Measurements from ENCODE around the gene ANKRD44. TPM values are rescaled to one million over a fixed set of nuclear protein-coding genes. Genes with fewer than 3 reads are reported as not detected.

ANKRD44 gene
- total RNA-seq, 1 experiment from 2014 or later, result 0.68 TPM

DNA sequence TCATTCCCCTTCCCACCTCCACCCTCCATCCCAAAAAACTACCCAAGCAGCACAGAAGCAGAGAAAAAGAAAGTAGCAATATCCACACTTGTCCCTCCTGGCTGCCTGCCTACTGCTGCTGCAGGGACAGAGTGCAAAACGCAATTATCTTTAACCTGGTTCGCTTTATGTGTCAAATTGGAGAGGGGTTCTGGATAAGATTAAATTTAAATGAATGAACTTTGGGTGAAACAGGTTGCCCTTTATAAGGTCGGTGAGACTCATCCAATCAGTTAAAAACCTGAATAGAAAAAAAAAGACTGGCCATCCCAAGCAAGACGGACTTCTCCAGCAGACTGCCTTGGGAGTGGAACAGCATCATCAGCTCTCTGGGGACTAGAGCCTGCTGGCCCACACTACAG, 62.6 kb downstream of the ANKRD44 start:
- CTCF ChIA-PET, result no interaction called here
- POLR2A ChIA-PET, result no interaction called here
- no peaks in the 10 kb centered on the region for H3K9me3 Mint-ChIP-seq

DNA sequence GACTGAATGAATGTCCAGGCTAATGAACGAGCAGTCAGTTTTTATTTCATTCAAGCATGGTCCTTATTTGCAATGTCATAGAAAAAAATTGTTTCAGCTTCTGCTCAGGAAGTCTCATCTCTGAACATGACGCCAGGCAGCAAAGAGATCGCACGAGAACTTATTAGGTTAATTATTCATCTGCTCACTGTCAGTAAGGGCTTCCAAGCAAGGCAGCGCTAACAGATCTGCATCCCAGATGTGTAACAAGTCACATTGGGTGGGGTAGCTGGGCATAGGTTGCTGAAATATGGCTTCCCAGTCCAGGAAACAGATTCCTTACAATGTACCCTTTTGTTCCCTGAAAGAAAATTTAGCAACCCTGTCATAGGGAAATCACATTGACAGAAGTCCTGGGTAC, 63.5 kb downstream of the ANKRD44 start:
- H3K27ac Mint-ChIP-seq, result no peak overlapping the region
- H3K27me3 Mint-ChIP-seq (ENCODE audit: low read depth), result 0 out of 2 replicates have a peak, but pooled peaks cover 2% of the 10 kb centered on the region
- no peaks in the 10 kb centered on the region for H3K4me1 Mint-ChIP-seq
- no peak for DNase-seq (ENCODE audit: low spot score)
- ChIA-PET CTCF (no interaction called here), POLR2A (no interaction called here)
- H3K9me3 Mint-ChIP-seq, result no peaks in the 10 kb centered on the region
- TF ChIP-seq, protein P1, sequence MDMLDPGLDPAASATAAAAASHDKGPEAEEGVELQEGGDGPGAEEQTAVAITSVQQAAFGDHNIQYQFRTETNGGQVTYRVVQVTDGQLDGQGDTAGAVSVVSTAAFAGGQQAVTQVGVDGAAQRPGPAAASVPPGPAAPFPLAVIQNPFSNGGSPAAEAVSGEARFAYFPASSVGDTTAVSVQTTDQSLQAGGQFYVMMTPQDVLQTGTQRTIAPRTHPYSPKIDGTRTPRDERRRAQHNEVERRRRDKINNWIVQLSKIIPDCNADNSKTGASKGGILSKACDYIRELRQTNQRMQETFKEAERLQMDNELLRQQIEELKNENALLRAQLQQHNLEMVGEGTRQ (CRISPR knock-in tag; IDR thresholded peaks at IDR 0.05), result no peak
- TF ChIP-seq, protein P2, sequence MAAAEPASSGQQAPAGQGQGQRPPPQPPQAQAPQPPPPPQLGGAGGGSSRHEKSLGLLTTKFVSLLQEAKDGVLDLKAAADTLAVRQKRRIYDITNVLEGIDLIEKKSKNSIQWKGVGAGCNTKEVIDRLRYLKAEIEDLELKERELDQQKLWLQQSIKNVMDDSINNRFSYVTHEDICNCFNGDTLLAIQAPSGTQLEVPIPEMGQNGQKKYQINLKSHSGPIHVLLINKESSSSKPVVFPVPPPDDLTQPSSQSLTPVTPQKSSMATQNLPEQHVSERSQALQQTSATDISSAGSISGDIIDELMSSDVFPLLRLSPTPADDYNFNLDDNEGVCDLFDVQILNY (CRISPR knock-in tag; IDR thresholded peaks at IDR 0.05), result no peak
- no peak for TF ChIP-seq GABPB1 (CRISPR knock-in tag; IDR thresholded peaks at IDR 0.05)
- TF ChIP-seq NR3C1 (CRISPR knock-in tag; conservative IDR thresholded peaks at IDR 0.05; ENCODE audit: low read depth), result no peak
- TF ChIP-seq, protein P3, sequence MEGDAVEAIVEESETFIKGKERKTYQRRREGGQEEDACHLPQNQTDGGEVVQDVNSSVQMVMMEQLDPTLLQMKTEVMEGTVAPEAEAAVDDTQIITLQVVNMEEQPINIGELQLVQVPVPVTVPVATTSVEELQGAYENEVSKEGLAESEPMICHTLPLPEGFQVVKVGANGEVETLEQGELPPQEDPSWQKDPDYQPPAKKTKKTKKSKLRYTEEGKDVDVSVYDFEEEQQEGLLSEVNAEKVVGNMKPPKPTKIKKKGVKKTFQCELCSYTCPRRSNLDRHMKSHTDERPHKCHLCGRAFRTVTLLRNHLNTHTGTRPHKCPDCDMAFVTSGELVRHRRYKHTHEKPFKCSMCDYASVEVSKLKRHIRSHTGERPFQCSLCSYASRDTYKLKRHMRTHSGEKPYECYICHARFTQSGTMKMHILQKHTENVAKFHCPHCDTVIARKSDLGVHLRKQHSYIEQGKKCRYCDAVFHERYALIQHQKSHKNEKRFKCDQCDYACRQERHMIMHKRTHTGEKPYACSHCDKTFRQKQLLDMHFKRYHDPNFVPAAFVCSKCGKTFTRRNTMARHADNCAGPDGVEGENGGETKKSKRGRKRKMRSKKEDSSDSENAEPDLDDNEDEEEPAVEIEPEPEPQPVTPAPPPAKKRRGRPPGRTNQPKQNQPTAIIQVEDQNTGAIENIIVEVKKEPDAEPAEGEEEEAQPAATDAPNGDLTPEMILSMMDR (IDR thresholded peaks at IDR 0.05), result no peak
- no peak for TF ChIP-seq FOXJ3 (CRISPR knock-in tag; IDR thresholded peaks at IDR 0.05; ENCODE audit: borderline replicate concordance)
- TF ChIP-seq, protein P4, sequence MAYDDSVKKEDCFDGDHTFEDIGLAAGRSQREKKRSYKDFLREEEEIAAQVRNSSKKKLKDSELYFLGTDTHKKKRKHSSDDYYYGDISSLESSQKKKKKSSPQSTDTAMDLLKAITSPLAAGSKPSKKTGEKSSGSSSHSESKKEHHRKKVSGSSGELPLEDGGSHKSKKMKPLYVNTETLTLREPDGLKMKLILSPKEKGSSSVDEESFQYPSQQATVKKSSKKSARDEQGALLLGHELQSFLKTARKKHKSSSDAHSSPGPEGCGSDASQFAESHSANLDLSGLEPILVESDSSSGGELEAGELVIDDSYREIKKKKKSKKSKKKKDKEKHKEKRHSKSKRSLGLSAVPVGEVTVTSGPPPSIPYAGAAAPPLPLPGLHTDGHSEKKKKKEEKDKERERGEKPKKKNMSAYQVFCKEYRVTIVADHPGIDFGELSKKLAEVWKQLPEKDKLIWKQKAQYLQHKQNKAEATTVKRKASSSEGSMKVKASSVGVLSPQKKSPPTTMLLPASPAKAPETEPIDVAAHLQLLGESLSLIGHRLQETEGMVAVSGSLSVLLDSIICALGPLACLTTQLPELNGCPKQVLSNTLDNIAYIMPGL (CRISPR knock-in tag; IDR thresholded peaks at IDR 0.05), result no peak
- TF ChIP-seq, protein P5, sequence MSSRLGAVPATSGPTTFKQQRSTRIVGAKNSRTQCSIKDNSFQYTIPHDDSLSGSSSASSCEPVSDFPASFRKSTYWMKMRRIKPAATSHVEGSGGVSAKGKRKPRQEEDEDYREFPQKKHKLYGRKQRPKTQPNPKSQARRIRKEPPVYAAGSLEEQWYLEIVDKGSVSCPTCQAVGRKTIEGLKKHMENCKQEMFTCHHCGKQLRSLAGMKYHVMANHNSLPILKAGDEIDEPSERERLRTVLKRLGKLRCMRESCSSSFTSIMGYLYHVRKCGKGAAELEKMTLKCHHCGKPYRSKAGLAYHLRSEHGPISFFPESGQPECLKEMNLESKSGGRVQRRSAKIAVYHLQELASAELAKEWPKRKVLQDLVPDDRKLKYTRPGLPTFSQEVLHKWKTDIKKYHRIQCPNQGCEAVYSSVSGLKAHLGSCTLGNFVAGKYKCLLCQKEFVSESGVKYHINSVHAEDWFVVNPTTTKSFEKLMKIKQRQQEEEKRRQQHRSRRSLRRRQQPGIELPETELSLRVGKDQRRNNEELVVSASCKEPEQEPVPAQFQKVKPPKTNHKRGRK (CRISPR knock-in tag; IDR thresholded peaks at IDR 0.05; ENCODE audit: borderline replicate concordance), result no peak
- TF ChIP-seq ELF4 (CRISPR knock-in tag; IDR thresholded peaks at IDR 0.05; ENCODE audit: low read depth), result no peak
- TF ChIP-seq, protein P6, sequence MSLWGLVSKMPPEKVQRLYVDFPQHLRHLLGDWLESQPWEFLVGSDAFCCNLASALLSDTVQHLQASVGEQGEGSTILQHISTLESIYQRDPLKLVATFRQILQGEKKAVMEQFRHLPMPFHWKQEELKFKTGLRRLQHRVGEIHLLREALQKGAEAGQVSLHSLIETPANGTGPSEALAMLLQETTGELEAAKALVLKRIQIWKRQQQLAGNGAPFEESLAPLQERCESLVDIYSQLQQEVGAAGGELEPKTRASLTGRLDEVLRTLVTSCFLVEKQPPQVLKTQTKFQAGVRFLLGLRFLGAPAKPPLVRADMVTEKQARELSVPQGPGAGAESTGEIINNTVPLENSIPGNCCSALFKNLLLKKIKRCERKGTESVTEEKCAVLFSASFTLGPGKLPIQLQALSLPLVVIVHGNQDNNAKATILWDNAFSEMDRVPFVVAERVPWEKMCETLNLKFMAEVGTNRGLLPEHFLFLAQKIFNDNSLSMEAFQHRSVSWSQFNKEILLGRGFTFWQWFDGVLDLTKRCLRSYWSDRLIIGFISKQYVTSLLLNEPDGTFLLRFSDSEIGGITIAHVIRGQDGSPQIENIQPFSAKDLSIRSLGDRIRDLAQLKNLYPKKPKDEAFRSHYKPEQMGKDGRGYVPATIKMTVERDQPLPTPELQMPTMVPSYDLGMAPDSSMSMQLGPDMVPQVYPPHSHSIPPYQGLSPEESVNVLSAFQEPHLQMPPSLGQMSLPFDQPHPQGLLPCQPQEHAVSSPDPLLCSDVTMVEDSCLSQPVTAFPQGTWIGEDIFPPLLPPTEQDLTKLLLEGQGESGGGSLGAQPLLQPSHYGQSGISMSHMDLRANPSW (CRISPR knock-in tag; conservative IDR thresholded peaks at IDR 0.05; ENCODE audit: low read depth), result no peak
- no peak for ATAC-seq
- H3K36me3 Mint-ChIP-seq, result no peaks in the 10 kb centered on the region
- no peak overlapping the region for H3K4me3 Mint-ChIP-seq

More for the DNA sequence above, 62.6 kb downstream of the ANKRD44 start:
- ATAC-seq (no peak), DNase-seq (ENCODE audit: low spot score) (no peak)
- Mint-ChIP-seq H3K4me3 (no peak overlapping the region), H3K4me1 (no peaks in the 10 kb centered on the region), H3K27ac (no peak overlapping the region), H3K27me3 (ENCODE audit: low read depth) (0 out of 2 replicates have a peak, but pooled peaks cover 2% of the 10 kb centered on the region), H3K36me3 (no peaks in the 10 kb centered on the region)
- no peak for TF ChIP-seq TEAD1 (CRISPR knock-in tag; IDR thresholded peaks at IDR 0.05)
- no peak for TF ChIP-seq ESRRA (CRISPR knock-in tag; IDR thresholded peaks at IDR 0.05; ENCODE audit: borderline replicate concordance)
- no peak for TF ChIP-seq NR2C2 (CRISPR knock-in tag; IDR thresholded peaks at IDR 0.05)
- TF ChIP-seq, protein P7, sequence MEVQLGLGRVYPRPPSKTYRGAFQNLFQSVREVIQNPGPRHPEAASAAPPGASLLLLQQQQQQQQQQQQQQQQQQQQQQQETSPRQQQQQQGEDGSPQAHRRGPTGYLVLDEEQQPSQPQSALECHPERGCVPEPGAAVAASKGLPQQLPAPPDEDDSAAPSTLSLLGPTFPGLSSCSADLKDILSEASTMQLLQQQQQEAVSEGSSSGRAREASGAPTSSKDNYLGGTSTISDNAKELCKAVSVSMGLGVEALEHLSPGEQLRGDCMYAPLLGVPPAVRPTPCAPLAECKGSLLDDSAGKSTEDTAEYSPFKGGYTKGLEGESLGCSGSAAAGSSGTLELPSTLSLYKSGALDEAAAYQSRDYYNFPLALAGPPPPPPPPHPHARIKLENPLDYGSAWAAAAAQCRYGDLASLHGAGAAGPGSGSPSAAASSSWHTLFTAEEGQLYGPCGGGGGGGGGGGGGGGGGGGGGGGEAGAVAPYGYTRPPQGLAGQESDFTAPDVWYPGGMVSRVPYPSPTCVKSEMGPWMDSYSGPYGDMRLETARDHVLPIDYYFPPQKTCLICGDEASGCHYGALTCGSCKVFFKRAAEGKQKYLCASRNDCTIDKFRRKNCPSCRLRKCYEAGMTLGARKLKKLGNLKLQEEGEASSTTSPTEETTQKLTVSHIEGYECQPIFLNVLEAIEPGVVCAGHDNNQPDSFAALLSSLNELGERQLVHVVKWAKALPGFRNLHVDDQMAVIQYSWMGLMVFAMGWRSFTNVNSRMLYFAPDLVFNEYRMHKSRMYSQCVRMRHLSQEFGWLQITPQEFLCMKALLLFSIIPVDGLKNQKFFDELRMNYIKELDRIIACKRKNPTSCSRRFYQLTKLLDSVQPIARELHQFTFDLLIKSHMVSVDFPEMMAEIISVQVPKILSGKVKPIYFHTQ (CRISPR knock-in tag; IDR thresholded peaks at IDR 0.05), result no peak
- no peak for TF ChIP-seq NR1H2 (CRISPR knock-in tag; IDR thresholded peaks at IDR 0.05)
- TF ChIP-seq, protein P8, sequence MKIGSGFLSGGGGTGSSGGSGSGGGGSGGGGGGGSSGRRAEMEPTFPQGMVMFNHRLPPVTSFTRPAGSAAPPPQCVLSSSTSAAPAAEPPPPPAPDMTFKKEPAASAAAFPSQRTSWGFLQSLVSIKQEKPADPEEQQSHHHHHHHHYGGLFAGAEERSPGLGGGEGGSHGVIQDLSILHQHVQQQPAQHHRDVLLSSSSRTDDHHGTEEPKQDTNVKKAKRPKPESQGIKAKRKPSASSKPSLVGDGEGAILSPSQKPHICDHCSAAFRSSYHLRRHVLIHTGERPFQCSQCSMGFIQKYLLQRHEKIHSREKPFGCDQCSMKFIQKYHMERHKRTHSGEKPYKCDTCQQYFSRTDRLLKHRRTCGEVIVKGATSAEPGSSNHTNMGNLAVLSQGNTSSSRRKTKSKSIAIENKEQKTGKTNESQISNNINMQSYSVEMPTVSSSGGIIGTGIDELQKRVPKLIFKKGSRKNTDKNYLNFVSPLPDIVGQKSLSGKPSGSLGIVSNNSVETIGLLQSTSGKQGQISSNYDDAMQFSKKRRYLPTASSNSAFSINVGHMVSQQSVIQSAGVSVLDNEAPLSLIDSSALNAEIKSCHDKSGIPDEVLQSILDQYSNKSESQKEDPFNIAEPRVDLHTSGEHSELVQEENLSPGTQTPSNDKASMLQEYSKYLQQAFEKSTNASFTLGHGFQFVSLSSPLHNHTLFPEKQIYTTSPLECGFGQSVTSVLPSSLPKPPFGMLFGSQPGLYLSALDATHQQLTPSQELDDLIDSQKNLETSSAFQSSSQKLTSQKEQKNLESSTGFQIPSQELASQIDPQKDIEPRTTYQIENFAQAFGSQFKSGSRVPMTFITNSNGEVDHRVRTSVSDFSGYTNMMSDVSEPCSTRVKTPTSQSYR (CRISPR knock-in tag; IDR thresholded peaks at IDR 0.05), result no peak
- TF ChIP-seq, protein P9, sequence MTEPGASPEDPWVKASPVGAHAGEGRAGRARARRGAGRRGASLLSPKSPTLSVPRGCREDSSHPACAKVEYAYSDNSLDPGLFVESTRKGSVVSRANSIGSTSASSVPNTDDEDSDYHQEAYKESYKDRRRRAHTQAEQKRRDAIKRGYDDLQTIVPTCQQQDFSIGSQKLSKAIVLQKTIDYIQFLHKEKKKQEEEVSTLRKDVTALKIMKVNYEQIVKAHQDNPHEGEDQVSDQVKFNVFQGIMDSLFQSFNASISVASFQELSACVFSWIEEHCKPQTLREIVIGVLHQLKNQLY (CRISPR knock-in tag; IDR thresholded peaks at IDR 0.05), result no peak
